ENCODE results near the gene TNNT1.

Gene TNNT1

GRCh38 chr19:55175117-55175867 is 26.3 kb upstream of the TNNT1 start:
- TF ChIP-seq GATA2 (IDR thresholded peaks at IDR 0.05; ENCODE audit: low read depth, low read length) (no peak), GATA3 (IDR thresholded peaks at IDR 0.05; ENCODE audit: low read depth, low read length) (no peak)

- TF ChIP-seq GATA3 (IDR thresholded peaks at IDR 0.05; ENCODE audit: low read depth, low read length) (no peak), GATA2 (IDR thresholded peaks at IDR 0.05; ENCODE audit: low read depth, low read length) (no peak)
Measured at GRCh38 chr19:55174425-55175116, 25.6 kb upstream of the TNNT1 start.

- TF ChIP-seq GATA2 (IDR thresholded peaks at IDR 0.05; ENCODE audit: low read depth, low read length) (no peak), GATA3 (IDR thresholded peaks at IDR 0.05; ENCODE audit: low read depth, low read length) (no peak)
Measured at GRCh38 chr19:55173714-55174409, 24.9 kb upstream of the TNNT1 start.

- TF ChIP-seq GATA2 (IDR thresholded peaks at IDR 0.05; ENCODE audit: low read depth, low read length) (no peak), GATA3 (IDR thresholded peaks at IDR 0.05; ENCODE audit: low read depth, low read length) (no peak)
Measured at GRCh38 chr19:55173186-55173713, 24.2 kb upstream of the TNNT1 start.

- no peak for TF ChIP-seq GATA2 (IDR thresholded peaks at IDR 0.05; ENCODE audit: low read depth, low read length)
- no peak for TF ChIP-seq GATA3 (IDR thresholded peaks at IDR 0.05; ENCODE audit: low read depth, low read length)
Measured at GRCh38 chr19:55172741-55173140, 23.7 kb upstream of the TNNT1 start.

GRCh38 chr19:55171440-55171839 is 22.4 kb upstream of the TNNT1 start:
- no peak for TF ChIP-seq GATA3 (IDR thresholded peaks at IDR 0.05; ENCODE audit: low read depth, low read length)
- no peak for TF ChIP-seq GATA2 (IDR thresholded peaks at IDR 0.05; ENCODE audit: low read depth, low read length)

GRCh38 chr19:55169136-55169535 is 20.1 kb upstream of the TNNT1 start:
- TF ChIP-seq GATA3 (IDR thresholded peaks at IDR 0.05; ENCODE audit: low read depth, low read length) (no peak), GATA2 (IDR thresholded peaks at IDR 0.05; ENCODE audit: low read depth, low read length) (no peak)

- TF ChIP-seq GATA2 (IDR thresholded peaks at IDR 0.05; ENCODE audit: low read depth, low read length) (no peak), GATA3 (IDR thresholded peaks at IDR 0.05; ENCODE audit: low read depth, low read length) (no peak)
Measured at GRCh38 chr19:55166530-55167268, 17.7 kb upstream of the TNNT1 start, which contains the start of gene DNAAF3. DNAAF3 (minus strand) TSS chr19:55166613; CDS start chr19:55166413, 200 bp downstream.

GRCh38 chr19:55165952-55166529 is 17.0 kb upstream of the TNNT1 start:
- TF ChIP-seq GATA2 (IDR thresholded peaks at IDR 0.05; ENCODE audit: low read depth, low read length) (no peak), GATA3 (IDR thresholded peaks at IDR 0.05; ENCODE audit: low read depth, low read length) (no peak)

- no peak for TF ChIP-seq GATA3 (IDR thresholded peaks at IDR 0.05; ENCODE audit: low read depth, low read length)
- no peak for TF ChIP-seq GATA2 (IDR thresholded peaks at IDR 0.05; ENCODE audit: low read depth, low read length)
Measured at GRCh38 chr19:55161571-55162322, 12.7 kb upstream of the TNNT1 start.

GRCh38 chr19:55160986-55161365 is 12.0 kb upstream of the TNNT1 start:
- no peak for TF ChIP-seq GATA3 (IDR thresholded peaks at IDR 0.05; ENCODE audit: low read depth, low read length)
- no peak for TF ChIP-seq GATA2 (IDR thresholded peaks at IDR 0.05; ENCODE audit: low read depth, low read length)

- TF ChIP-seq GATA3 (IDR thresholded peaks at IDR 0.05; ENCODE audit: low read depth, low read length) (no peak), GATA2 (IDR thresholded peaks at IDR 0.05; ENCODE audit: low read depth, low read length) (no peak)
Measured at GRCh38 chr19:55160128-55160985, 11.4 kb upstream of the TNNT1 start.
